ENCODE results near the gene ZNF414. TPM values are rescaled to one million over a fixed set of nuclear protein-coding genes. Genes with fewer than 3 reads are reported as not detected.

ZNF414 gene
- polyA plus RNA-seq, 1 donor (not counting 4 experiments of a cell fraction or from before 2014, with no cell fraction given) = 1.9 TPM

DNA sequence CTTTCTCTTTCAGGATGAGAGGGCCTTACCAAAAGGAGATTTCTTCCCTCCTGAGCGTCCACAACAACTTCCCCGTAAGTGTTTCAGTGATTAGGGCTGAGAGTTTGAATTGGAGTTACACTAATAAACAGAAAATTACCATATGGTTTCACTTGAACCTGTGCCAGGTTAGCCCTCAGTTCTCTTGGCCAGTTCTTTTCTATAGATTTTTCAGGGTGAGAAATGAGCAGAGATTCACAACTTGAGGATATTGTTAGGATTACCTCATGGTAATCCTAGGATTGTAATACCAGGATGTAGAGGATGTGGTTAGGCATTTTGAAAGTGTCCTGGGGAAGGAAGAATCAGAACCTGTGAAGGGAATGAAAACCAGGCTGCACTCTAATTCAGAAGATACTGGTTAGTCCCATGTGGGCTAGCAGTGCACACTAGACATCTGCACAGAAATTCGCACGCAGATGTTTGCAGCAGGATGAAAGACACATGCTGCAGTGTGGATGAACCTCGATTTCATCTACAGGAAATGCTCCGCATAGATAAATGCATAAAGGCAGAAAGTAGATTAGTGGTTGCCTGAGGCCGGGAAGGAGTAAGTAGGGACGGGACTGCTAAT is 45.1 kb downstream of the ZNF414 start:
- no peak overlapping the region for H3K9ac ChIP-seq (ENCODE audit: control insufficient read depth, extremely low read depth, insufficient read depth, low read length)
- no peaks in the 10 kb centered on the region for H3K27me3 ChIP-seq (ENCODE audit: control insufficient read depth, extremely low read depth, insufficient read depth, low read length)
- dilution Hi-C loops (cut with MboI; ENCODE audit: extremely low pct_ligation_motif_present, low sequenced_read_pairs) = no loop called here
- FAIRE-seq (no peak), DNase-seq (ENCODE audit: low read depth, low spot score) (no peak)
- no peak overlapping the region for H3K4me2 ChIP-seq (ENCODE audit: control insufficient read depth, extremely low read depth, insufficient read depth, low read depth, low read length)
- H3K27ac ChIP-seq (ENCODE audit: control insufficient read depth, insufficient read depth, low read length) = no peak overlapping the region
- no peak overlapping the region for H2AFZ ChIP-seq (ENCODE audit: control insufficient read depth, low read length)
- H4K20me1 ChIP-seq (ENCODE audit: control insufficient read depth, extremely low read depth, insufficient read depth, low read length) = peaks cover 4% of the 10 kb centered on the region
- H3K9me1 ChIP-seq (ENCODE audit: control insufficient read depth, extremely low read depth, insufficient read depth, low read length) = no peaks in the 10 kb centered on the region
- TF ChIP-seq EZH2 (IDR thresholded peaks at IDR 0.05; ENCODE audit: low read length) = no peak
- TF ChIP-seq, protein P1, sequence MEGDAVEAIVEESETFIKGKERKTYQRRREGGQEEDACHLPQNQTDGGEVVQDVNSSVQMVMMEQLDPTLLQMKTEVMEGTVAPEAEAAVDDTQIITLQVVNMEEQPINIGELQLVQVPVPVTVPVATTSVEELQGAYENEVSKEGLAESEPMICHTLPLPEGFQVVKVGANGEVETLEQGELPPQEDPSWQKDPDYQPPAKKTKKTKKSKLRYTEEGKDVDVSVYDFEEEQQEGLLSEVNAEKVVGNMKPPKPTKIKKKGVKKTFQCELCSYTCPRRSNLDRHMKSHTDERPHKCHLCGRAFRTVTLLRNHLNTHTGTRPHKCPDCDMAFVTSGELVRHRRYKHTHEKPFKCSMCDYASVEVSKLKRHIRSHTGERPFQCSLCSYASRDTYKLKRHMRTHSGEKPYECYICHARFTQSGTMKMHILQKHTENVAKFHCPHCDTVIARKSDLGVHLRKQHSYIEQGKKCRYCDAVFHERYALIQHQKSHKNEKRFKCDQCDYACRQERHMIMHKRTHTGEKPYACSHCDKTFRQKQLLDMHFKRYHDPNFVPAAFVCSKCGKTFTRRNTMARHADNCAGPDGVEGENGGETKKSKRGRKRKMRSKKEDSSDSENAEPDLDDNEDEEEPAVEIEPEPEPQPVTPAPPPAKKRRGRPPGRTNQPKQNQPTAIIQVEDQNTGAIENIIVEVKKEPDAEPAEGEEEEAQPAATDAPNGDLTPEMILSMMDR (optimal IDR thresholded peaks at IDR 0.05 in 1 of 3, IDR thresholded peaks at IDR 0.05 in 1 of 3, conservative IDR thresholded peaks at IDR 0.05 in 1 of 3; ENCODE audit: extremely low read depth in 1 of 3, insufficient read depth in 2 of 3, low read length in 3 of 3) = no peak
- peaks cover 43 to 52% of the 10 kb centered on the region in 2 experiments for H3K36me3 ChIP-seq (ENCODE audit: control insufficient read depth in 2 of 2, extremely low read depth in 1 of 2, insufficient read depth in 2 of 2, low read length in 2 of 2)
- H3K4me1 ChIP-seq (ENCODE audit: control insufficient read depth, extremely low read depth, insufficient read depth, low read length) = no peaks in the 10 kb centered on the region
- no peaks in the 10 kb centered on the region for H3K9me3 ChIP-seq (ENCODE audit: control insufficient read depth, low read depth, low read length)
- H3K79me2 ChIP-seq (ENCODE audit: control insufficient read depth, insufficient read depth, low read length) = peaks cover 30% of the 10 kb centered on the region
- H3K4me3 ChIP-seq (ENCODE audit: control insufficient read depth in 2 of 3, extremely low read depth in 1 of 3, insufficient read depth in 2 of 3, low read depth in 1 of 3, low read length in 3 of 3) = no peak overlapping the region

DNA sequence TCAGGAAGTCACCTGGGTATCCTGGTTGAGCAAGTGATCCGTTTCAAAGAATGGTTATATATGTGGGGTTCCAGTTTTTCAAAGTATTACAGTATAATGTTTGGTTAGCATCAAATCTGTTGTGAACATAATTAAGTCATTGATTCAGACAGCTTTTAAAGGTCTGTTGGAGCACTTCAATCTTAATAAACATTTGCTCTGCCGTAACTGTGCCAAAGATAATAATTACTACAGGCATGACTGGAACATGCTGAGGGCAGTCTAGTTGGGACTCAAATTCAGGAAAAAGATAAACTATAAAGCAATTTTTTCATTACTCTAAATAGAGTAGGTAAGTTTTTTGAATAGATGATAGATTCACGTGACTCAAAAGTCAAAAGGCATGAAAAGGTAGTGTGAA is 45.8 kb downstream of the ZNF414 start:
- no peak for FAIRE-seq
- Histone ChIP-seq H4K20me1 (ENCODE audit: control insufficient read depth, extremely low read depth, insufficient read depth, low read length) (peaks cover 4% of the 10 kb centered on the region), H3K36me3 (ENCODE audit: control insufficient read depth in 2 of 2, extremely low read depth in 1 of 2, insufficient read depth in 2 of 2, low read length in 2 of 2) (peaks cover 45 to 57% of the 10 kb centered on the region in 2 experiments), H3K9me3 (ENCODE audit: control insufficient read depth, low read depth, low read length) (no peaks in the 10 kb centered on the region), H2AFZ (ENCODE audit: control insufficient read depth, low read length) (no peak overlapping the region), H3K27ac (ENCODE audit: control insufficient read depth, insufficient read depth, low read length) (no peak overlapping the region), H3K4me1 (ENCODE audit: control insufficient read depth, extremely low read depth, insufficient read depth, low read length) (no peaks in the 10 kb centered on the region), H3K9me1 (ENCODE audit: control insufficient read depth, extremely low read depth, insufficient read depth, low read length) (no peaks in the 10 kb centered on the region), H3K4me3 (ENCODE audit: control insufficient read depth in 2 of 3, extremely low read depth in 1 of 3, insufficient read depth in 2 of 3, low read depth in 1 of 3, low read length in 3 of 3) (no peak overlapping the region), H3K27me3 (ENCODE audit: control insufficient read depth, extremely low read depth, insufficient read depth, low read length) (no peaks in the 10 kb centered on the region), H3K4me2 (ENCODE audit: control insufficient read depth, extremely low read depth, insufficient read depth, low read depth, low read length) (no peak overlapping the region), H3K9ac (ENCODE audit: control insufficient read depth, extremely low read depth, insufficient read depth, low read length) (no peak overlapping the region), H3K79me2 (ENCODE audit: control insufficient read depth, insufficient read depth, low read length) (peaks cover 37% of the 10 kb centered on the region)
- no peak for DNase-seq (ENCODE audit: low read depth, low spot score)
- TF ChIP-seq EZH2 (IDR thresholded peaks at IDR 0.05; ENCODE audit: low read length) = no peak
- TF ChIP-seq, protein P1 (optimal IDR thresholded peaks at IDR 0.05 in 1 of 3, IDR thresholded peaks at IDR 0.05 in 1 of 3, conservative IDR thresholded peaks at IDR 0.05 in 1 of 3; ENCODE audit: extremely low read depth in 1 of 3, insufficient read depth in 2 of 3, low read length in 3 of 3) = no peak
- dilution Hi-C loops (cut with MboI; ENCODE audit: extremely low pct_ligation_motif_present, low sequenced_read_pairs) = no loop called here
